HAP-1 (cell line): ENCODE data around the gene RGS6.

ENCODE experiments used
- DNase-seq, 2 experiments: peaks; one replicate each; pipeline ENCODE4 v3.0.0-alpha.2; 2016 to 2020; ENCODE audit warnings: low spot score in 2 of 2
- H3K27me3 ChIP-seq: fragments of 250-450 bp; sonication (Bioruptor Pico); 2 replicates; pipeline ENCODE4 v1.5.1; 2020; ENCODE audit warnings: low read depth, mild to moderate bottlenecking, moderate library complexity
- H3K36me3 ChIP-seq: fragments of 250-450 bp; sonication (Bioruptor Pico); replicated peaks from 2 replicates; pipeline ENCODE4 v1.5.1; 2020; ENCODE audit warnings: mild to moderate bottlenecking
- H3K4me1 ChIP-seq: fragments of 250-450 bp; sonication (Bioruptor Pico); 2 replicates; pipeline ENCODE4 v1.5.1; 2020; ENCODE audit warnings: mild to moderate bottlenecking
- H3K4me3 ChIP-seq: fragments of 250-450 bp; sonication (Bioruptor Pico); 2 replicates; pipeline ENCODE4 v1.5.1; 2020; ENCODE audit warnings: mild to moderate bottlenecking, moderate library complexity
- H3K9me3 ChIP-seq: fragments of 250-450 bp; sonication (Bioruptor Pico); 2 replicates; pipeline ENCODE4 v1.5.1; 2020; ENCODE audit warnings: mild to moderate bottlenecking, moderate library complexity
- in situ Hi-C: fragments of 300-500 bp; cut with MboI; formaldehyde crosslinking; loops from 3 replicates; pipeline ENCODE4 v1.14.3; 2020; ENCODE audit warnings: low sequenced_read_pairs, inconsistent platforms, mixed read lengths

Gene RGS6

DNA sequence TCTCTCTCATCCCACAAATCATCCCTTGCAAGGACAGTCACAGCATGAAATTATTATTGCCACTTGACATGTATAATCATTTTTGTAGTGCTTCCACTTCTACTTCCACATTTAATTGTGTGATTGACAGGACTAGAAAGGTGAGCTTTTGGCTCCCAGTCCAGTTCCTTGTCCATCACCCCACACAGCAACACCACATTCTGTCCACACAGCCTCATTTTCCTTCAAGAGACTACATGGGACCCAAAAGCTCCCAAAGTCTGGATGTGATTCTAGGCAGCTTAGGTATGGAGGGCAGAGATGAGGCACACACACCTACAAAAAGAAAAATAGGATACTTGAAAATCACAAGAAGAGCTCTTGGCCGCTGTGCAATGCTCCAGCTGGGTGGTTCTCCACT, 595.4 kb downstream of the RGS6 start:
- H3K4me3 ChIP-seq = no peak overlapping the region
- no peak for DNase-seq

DNA sequence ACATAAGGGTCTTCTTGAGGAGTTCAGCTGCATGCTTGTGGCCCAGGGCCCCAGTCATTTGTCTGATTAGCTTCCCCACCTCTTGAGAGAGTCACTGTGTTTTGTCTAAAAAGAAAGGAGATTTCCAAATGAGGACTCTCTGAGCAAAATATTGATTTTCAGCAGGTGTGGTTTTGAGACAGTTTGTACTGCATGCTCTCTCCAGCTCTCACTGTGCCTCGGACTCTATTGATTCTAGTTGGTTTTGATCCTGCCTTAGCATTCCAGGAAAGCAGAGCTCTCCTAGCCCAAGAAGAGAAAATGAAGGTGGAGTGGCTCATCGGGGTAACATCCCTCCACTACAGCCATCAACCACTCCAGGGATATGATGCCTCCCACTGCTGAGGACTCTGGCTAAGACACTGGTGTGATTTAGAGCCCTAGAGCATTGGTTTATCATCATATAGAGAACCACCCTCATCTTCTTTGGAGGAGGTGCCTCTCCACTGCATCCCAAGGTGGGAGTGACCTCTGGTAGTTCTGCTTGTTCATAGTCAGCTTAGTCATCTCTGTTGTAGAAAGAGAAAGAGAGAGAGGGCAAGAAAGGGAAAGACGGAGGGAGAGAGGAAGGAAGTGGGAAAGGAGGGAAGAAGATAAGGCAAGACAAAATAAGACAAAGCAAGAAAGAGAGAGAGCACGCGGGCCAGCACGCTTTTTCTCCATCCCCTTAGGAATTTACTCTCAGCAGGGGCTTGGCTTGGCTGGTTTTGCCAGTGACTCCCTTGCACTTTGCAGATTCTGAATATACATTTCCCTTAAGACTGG, 596.0 kb downstream of the RGS6 start:
- in situ Hi-C loops = no loop called here
- H3K36me3 ChIP-seq = no peaks in the 10 kb centered on the region
- peaks cover 15% of the 10 kb centered on the region for H3K27me3 ChIP-seq
- DNase-seq = no peak
- no peak overlapping the region for H3K4me3 ChIP-seq
- H3K9me3 ChIP-seq = 0 out of 2 replicates have a peak, but pooled peaks cover 2% of the 10 kb centered on the region
- no peaks in the 10 kb centered on the region for H3K4me1 ChIP-seq

More for the DNA sequence above, 595.4 kb downstream of the RGS6 start:
- Histone ChIP-seq H3K4me1 (no peaks in the 10 kb centered on the region), H3K9me3 (no peaks in the 10 kb centered on the region), H3K27me3 (peaks cover 15% of the 10 kb centered on the region), H3K36me3 (no peaks in the 10 kb centered on the region)
- in situ Hi-C loops = no loop called here

DNA sequence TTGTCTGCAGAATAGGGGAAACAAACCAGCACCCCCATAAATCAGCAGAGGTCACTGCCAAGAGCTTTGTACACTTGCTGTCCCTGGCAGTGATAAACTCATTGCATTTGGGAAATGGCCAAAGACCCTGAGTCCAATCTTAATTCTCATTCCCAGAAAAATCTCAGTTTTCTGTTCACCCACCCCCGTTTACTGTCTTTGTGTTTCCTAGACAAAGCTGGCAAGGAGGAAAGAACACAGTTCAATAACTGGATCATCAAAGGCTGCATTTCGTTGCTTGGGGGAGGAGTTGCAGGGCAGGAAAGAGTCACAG, 596.6 kb downstream of the RGS6 start:
- no peak for DNase-seq
- Histone ChIP-seq H3K4me1 (no peaks in the 10 kb centered on the region), H3K36me3 (no peaks in the 10 kb centered on the region), H3K4me3 (no peak overlapping the region), H3K27me3 (peaks cover 15% of the 10 kb centered on the region), H3K9me3 (0 out of 2 replicates have a peak, but pooled peaks cover 4% of the 10 kb centered on the region)
- in situ Hi-C loops = no loop called here

DNA sequence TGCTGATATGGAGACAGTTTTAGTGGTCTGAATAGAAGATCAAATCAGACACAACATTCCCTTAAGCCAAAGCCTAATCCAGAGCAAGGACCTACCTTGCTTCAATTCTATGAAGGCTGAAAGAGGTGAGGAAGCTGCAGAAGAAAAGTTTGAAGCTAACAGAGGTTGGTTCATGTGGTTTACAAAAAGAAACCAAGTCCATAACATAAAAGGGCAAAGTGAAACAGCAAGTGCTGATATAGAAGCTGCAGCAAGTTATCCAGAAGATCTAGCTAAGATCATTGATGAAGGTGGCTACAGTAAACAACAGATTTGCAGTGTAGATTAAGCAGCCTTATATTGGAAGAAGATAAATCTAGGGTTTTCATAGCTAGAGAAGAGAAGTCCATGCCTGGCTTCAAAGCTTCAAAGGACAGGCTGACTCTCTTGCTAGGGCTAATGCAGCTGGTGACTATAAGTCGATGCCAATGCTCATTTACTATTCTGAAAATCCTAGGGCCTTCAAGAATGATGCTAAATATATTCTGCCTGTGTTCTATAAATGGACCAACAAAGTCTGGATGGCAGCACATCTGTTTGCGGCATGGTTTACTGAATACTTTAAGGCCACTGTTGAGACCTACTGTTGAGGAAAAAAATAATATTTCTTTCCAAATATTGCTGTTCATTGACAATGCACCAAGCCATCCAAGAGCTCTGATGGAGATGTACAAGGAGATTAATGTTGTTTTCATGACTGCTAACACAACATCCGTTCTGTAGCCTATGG, 600.6 kb downstream of the RGS6 start:
- no peak overlapping the region for H3K4me3 ChIP-seq
- no peak for DNase-seq
- in situ Hi-C loops = no loop called here
- H3K4me1 ChIP-seq = no peaks in the 10 kb centered on the region
- no peaks in the 10 kb centered on the region; the same call in 1 of the 2 replicates for H3K27me3 ChIP-seq
- H3K9me3 ChIP-seq = 0 out of 2 replicates have a peak, but pooled peaks cover 4% of the 10 kb centered on the region
- no peaks in the 10 kb centered on the region for H3K36me3 ChIP-seq

GRCh38 chr14:72535485-72535884, 603.3 kb downstream of the RGS6 start:
- Histone ChIP-seq H3K36me3 (no peaks in the 10 kb centered on the region), H3K4me3 (no peak overlapping the region), H3K9me3 (0 out of 2 replicates have a peak, but pooled peaks cover 4% of the 10 kb centered on the region), H3K27me3 (no peaks in the 10 kb centered on the region), H3K4me1 (no peaks in the 10 kb centered on the region)
- in situ Hi-C loops = no loop called here
- no peak for DNase-seq

DNA sequence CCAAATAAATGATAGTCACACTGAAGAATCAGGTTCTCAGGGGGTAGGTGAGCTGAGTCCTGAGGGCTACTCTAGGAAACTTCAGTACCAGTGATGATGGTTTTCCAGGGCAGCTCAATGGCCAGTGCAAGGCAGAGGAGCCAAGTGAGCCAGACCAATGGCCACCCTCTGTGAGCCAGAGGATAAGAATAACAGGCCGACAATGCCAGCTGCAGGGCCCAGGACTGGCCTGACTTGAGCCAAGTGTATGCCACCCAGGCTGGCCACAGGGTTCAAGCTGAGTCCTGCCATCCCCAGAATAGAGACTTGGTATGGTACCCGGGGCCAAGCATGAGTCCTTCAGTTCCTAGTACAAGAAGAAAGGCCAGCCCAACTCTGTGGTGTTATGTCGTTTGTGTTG, 606.2 kb downstream of the RGS6 start:
- no peak for DNase-seq
- Histone ChIP-seq H3K36me3 (no peaks in the 10 kb centered on the region), H3K27me3 (no peaks in the 10 kb centered on the region), H3K4me3 (no peak overlapping the region), H3K9me3 (0 out of 2 replicates have a peak, but pooled peaks cover under 1% of the 10 kb centered on the region), H3K4me1 (no peaks in the 10 kb centered on the region)
- in situ Hi-C loops = no loop called here

DNA sequence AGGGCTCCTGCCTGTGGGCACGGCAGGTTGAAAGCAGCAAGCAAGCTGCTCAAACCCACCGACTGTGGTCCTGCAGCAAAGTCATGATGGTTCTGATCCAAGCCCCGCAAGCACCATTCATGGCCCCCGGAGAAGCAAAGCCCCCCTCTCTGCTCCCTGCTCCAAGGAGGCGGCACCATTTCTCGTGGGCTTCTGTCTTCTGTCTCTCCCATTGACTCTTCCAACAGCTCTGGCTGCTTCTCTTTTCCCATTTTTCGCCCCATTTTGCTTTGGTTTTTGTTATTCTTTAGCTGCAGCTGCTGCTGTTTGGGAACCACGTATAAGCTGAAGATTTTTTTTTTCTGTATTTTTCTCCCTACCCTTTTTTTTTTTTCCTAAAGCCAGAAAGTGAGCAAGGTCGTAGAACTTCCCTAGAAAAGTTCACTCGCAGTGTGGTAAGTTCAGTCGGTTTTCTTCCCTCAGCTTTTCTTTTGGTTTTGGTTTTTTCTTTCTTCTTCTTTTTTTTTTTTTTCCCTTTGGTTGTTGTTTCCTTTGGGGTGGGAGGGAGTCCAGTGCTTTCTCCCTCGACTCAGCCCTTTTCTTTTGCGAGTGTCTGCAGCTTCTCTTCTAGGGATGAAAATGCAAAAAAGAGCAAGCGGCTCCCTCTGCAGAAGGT, 607.6 kb downstream of the RGS6 start:
- H3K9me3 ChIP-seq = no peaks in the 10 kb centered on the region
- H3K27me3 ChIP-seq = no peaks in the 10 kb centered on the region
- no peaks in the 10 kb centered on the region for H3K4me1 ChIP-seq
- DNase-seq = no peak
- no peaks in the 10 kb centered on the region for H3K36me3 ChIP-seq
- no peak overlapping the region for H3K4me3 ChIP-seq
- in situ Hi-C loops = no loop called here

- in situ Hi-C loops = no loop called here
- DNase-seq = no peak
- no peaks in the 10 kb centered on the region for H3K4me1 ChIP-seq
- no peak overlapping the region for H3K4me3 ChIP-seq
- no peaks in the 10 kb centered on the region for H3K27me3 ChIP-seq
- H3K9me3 ChIP-seq = no peaks in the 10 kb centered on the region
- no peaks in the 10 kb centered on the region for H3K36me3 ChIP-seq
These were observed 608.6 kb downstream of the RGS6 start for GRCh38 chr14:72540836-72541235.

DNA sequence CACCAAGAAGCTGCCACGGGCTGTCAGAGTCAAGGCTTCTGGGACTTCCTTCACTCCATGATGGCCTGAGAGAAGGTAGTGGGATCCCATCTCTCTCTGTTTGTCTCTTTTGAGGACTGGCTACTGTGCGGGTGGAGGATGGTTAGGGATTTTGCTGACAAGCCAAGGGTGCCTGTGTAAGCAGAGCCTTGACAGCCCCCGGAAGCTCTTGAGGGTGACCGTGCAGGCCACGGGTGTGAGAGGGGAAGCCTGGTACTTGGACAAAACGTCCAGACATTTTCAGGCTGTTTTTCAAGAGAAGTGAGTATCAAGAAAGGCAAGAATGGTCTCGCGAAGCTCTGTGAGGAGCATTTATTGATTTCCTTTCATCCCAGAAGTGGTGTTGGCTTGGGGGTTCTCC, 609.3 kb downstream of the RGS6 start:
- DNase-seq = no peak
- no peaks in the 10 kb centered on the region for H3K9me3 ChIP-seq
- in situ Hi-C loops = no loop called here
- H3K36me3 ChIP-seq = no peaks in the 10 kb centered on the region
- no peaks in the 10 kb centered on the region for H3K4me1 ChIP-seq
- no peak overlapping the region for H3K4me3 ChIP-seq
- no peaks in the 10 kb centered on the region for H3K27me3 ChIP-seq

- in situ Hi-C loops = no loop called here
- peaks cover 3% of the 10 kb centered on the region; the same call in 1 of the 2 replicates for H3K27me3 ChIP-seq
These were observed 611.1 kb downstream of the RGS6 start for GRCh38 chr14:72543341-72543740.

GRCh38 chr14:72544615-72545387, 612.6 kb downstream of the RGS6 start:
- in situ Hi-C loops = no loop called here
- Histone ChIP-seq H3K4me1 (no peaks in the 10 kb centered on the region), H3K27me3 (peaks cover 3% of the 10 kb centered on the region), H3K4me3 (no peak overlapping the region), H3K36me3 (no peaks in the 10 kb centered on the region), H3K9me3 (no peaks in the 10 kb centered on the region)
- DNase-seq = no peak

More at GRCh38 chr14:72543341-72543740, 611.1 kb downstream of the RGS6 start:
- no peak for DNase-seq
- Histone ChIP-seq H3K4me3 (no peak overlapping the region), H3K36me3 (no peaks in the 10 kb centered on the region), H3K9me3 (no peaks in the 10 kb centered on the region), H3K4me1 (no peaks in the 10 kb centered on the region)

GRCh38 chr14:72545411-72546311, 613.4 kb downstream of the RGS6 start:
- in situ Hi-C loops = no loop called here
- no peak for DNase-seq
- Histone ChIP-seq H3K27me3 (peaks cover 3% of the 10 kb centered on the region), H3K36me3 (no peaks in the 10 kb centered on the region), H3K4me1 (no peaks in the 10 kb centered on the region), H3K9me3 (no peaks in the 10 kb centered on the region), H3K4me3 (no peak overlapping the region)
